Measurements from ENCODE around the gene HOXB6.

The HOXB6 gene

GRCh38 chr17:48633266-48633677, 28.5 kb upstream of the HOXB6 start:
- TF ChIP-seq CTCF (IDR thresholded peaks at IDR 0.05; ENCODE audit: borderline replicate concordance, extremely low read depth, low read length, poor library complexity, severe bottlenecking) (no peak), EZH2 (IDR thresholded peaks at IDR 0.05; ENCODE audit: borderline replicate concordance, low read depth, low read length, severe bottlenecking) (no peak)
- DNase-seq (no peak), ATAC-seq (ENCODE audit: insufficient read depth, low read depth) (no peak)
- Histone ChIP-seq H2AFZ (ENCODE audit: low read depth, low read length) (no peak overlapping the region), H3K9me3 (ENCODE audit: insufficient read depth, low read length, severe bottlenecking) (no peaks in the 10 kb centered on the region), H4K20me1 (ENCODE audit: insufficient read depth, low read length) (no peaks in the 10 kb centered on the region), H3K4me3 (ENCODE audit: low read depth in 1 of 2, low read length in 2 of 2) (no peak overlapping the region), H3K4me2 (ENCODE audit: insufficient read depth, low read length) (no peak overlapping the region), H3K27me3 (ENCODE audit: insufficient read depth, low read length, poor library complexity) (peaks cover 59% of the 10 kb centered on the region), H3K36me3 (ENCODE audit: insufficient read depth, low read length) (no peaks in the 10 kb centered on the region), H3K79me2 (ENCODE audit: insufficient read depth, low read length) (no peaks in the 10 kb centered on the region), H3K4me1 (ENCODE audit: insufficient read depth, low read length) (no peaks in the 10 kb centered on the region), H3K9ac (ENCODE audit: low read depth, low read length) (no peak overlapping the region), H3K27ac (ENCODE audit: low read length) (no peak overlapping the region)

GRCh38 chr17:48632579-48633265, 27.9 kb upstream of the HOXB6 start:
- Histone ChIP-seq H3K36me3 (ENCODE audit: insufficient read depth, low read length) (no peaks in the 10 kb centered on the region), H4K20me1 (ENCODE audit: insufficient read depth, low read length) (no peaks in the 10 kb centered on the region), H2AFZ (ENCODE audit: low read depth, low read length) (no peak overlapping the region), H3K4me1 (ENCODE audit: insufficient read depth, low read length) (no peaks in the 10 kb centered on the region), H3K27ac (ENCODE audit: low read length) (no peak overlapping the region), H3K4me2 (ENCODE audit: insufficient read depth, low read length) (no peak overlapping the region), H3K27me3 (ENCODE audit: insufficient read depth, low read length, poor library complexity) (peaks cover 59% of the 10 kb centered on the region), H3K9ac (ENCODE audit: low read depth, low read length) (no peak overlapping the region), H3K79me2 (ENCODE audit: insufficient read depth, low read length) (no peaks in the 10 kb centered on the region), H3K9me3 (ENCODE audit: insufficient read depth, low read length, severe bottlenecking) (no peaks in the 10 kb centered on the region), H3K4me3 (ENCODE audit: low read depth in 1 of 2, low read length in 2 of 2) (no peak overlapping the region)
- DNase-seq (no peak), ATAC-seq (ENCODE audit: insufficient read depth, low read depth) (no peak)
- no peak for TF ChIP-seq EZH2 (IDR thresholded peaks at IDR 0.05; ENCODE audit: borderline replicate concordance, low read depth, low read length, severe bottlenecking)
- no peak for TF ChIP-seq CTCF (IDR thresholded peaks at IDR 0.05; ENCODE audit: borderline replicate concordance, extremely low read depth, low read length, poor library complexity, severe bottlenecking)

GRCh38 chr17:48631693-48632578, 27.1 kb upstream of the HOXB6 start:
- H3K4me3 ChIP-seq (ENCODE audit: low read depth in 1 of 2, low read length in 2 of 2), result no peak overlapping the region

More at GRCh38 chr17:48631693-48632578, 27.1 kb upstream of the HOXB6 start:
- DNase-seq, result no peak
- Histone ChIP-seq H3K9ac (ENCODE audit: low read depth, low read length) (no peak overlapping the region), H3K36me3 (ENCODE audit: insufficient read depth, low read length) (no peaks in the 10 kb centered on the region), H3K9me3 (ENCODE audit: insufficient read depth, low read length, severe bottlenecking) (no peaks in the 10 kb centered on the region), H3K79me2 (ENCODE audit: insufficient read depth, low read length) (no peaks in the 10 kb centered on the region), H3K27me3 (ENCODE audit: insufficient read depth, low read length, poor library complexity) (peaks cover 57% of the 10 kb centered on the region), H3K4me1 (ENCODE audit: insufficient read depth, low read length) (no peaks in the 10 kb centered on the region), H2AFZ (ENCODE audit: low read depth, low read length) (no peak overlapping the region), H3K27ac (ENCODE audit: low read length) (no peak overlapping the region), H3K4me2 (ENCODE audit: insufficient read depth, low read length) (no peak overlapping the region), H4K20me1 (ENCODE audit: insufficient read depth, low read length) (no peaks in the 10 kb centered on the region)
- TF ChIP-seq EZH2 (IDR thresholded peaks at IDR 0.05; ENCODE audit: borderline replicate concordance, low read depth, low read length, severe bottlenecking), result no peak
- no peak for TF ChIP-seq CTCF (IDR thresholded peaks at IDR 0.05; ENCODE audit: borderline replicate concordance, extremely low read depth, low read length, poor library complexity, severe bottlenecking)
- ATAC-seq (ENCODE audit: insufficient read depth, low read depth), result no peak

Data from DND-41 (cell line).